SU-DHL-6 (cell line): Measurements from ENCODE around the gene ADAM19.

Experiments used
- H2AFZ ChIP-seq: fragments of 200-600 bp; sonication (generic); 2 replicates; pipeline ENCODE4 v1.6.1; 2014; ENCODE audit warnings: low read depth, mild to moderate bottlenecking, moderate library complexity, mixed read lengths, antibody characterized with exemption, low read length; ENCODE audit not compliant: severe bottlenecking
- H3F3A ChIP-seq: fragments of 200-600 bp; shearing (Covaris generic); 2 replicates; pipeline ENCODE4 v1.6.0; 2016; ENCODE audit warnings: antibody characterized with exemption, mild to moderate bottlenecking; ENCODE audit not compliant: insufficient read depth
- H3K27ac ChIP-seq: fragments of 200-600 bp; sonication (generic); 2 replicates; pipeline ENCODE4 v1.5.1; 2016; ENCODE audit warnings: low read depth, mild to moderate bottlenecking, low read length, moderate library complexity, mixed read lengths
- H3K27me3 ChIP-seq: fragments of 200-600 bp; sonication (generic), shearing (Covaris generic); 2 replicates; pipeline ENCODE4 v1.6.0; 2014; ENCODE audit warnings: mild to moderate bottlenecking, low read length
- H3K36me3 ChIP-seq: fragments of 200-600 bp; sonication (generic); 2 replicates; pipeline ENCODE4 v1.6.1; 2014; ENCODE audit warnings: mild to moderate bottlenecking, low read length, mixed read lengths
- H3K4me2 ChIP-seq: fragments of 300-600, 200-600 bp; shearing (Covaris generic), sonication (generic); 2 replicates; pipeline ENCODE4 v1.6.0; 2014; ENCODE audit warnings: low read length, low read depth, mild to moderate bottlenecking; ENCODE audit not compliant: poor library complexity, severe bottlenecking
- H3K4me3 ChIP-seq: fragments of 200-600 bp; sonication (generic); 2 replicates; pipeline ENCODE4 v1.5.1; 2014; ENCODE audit warnings: antibody characterized with exemption, low read length, mild to moderate bottlenecking, mixed read lengths; ENCODE audit not compliant: insufficient read depth, poor library complexity, severe bottlenecking
- H3K79me2 ChIP-seq: fragments of 200-600 bp; sonication (generic); 2 replicates; pipeline ENCODE4 v1.6.1; 2014; ENCODE audit warnings: mild to moderate bottlenecking, low read length, moderate library complexity; ENCODE audit not compliant: insufficient read depth
- H3K9ac ChIP-seq: fragments of 200-600 bp; sonication (generic); 2 replicates; pipeline ENCODE4 v1.7.0; 2014; ENCODE audit warnings: mild to moderate bottlenecking, low read length
- H3K9me2 ChIP-seq: fragments of 200-600 bp; sonication (generic); replicated peaks from 2 replicates; pipeline ENCODE4 v1.6.1; 2014; ENCODE audit warnings: low read length; ENCODE audit not compliant: insufficient read depth
- H3K9me3 ChIP-seq: fragments of 200-600 bp; sonication (generic); 2 replicates; pipeline ENCODE4 v1.6.1; 2014; ENCODE audit warnings: low read length, mixed read lengths; ENCODE audit not compliant: insufficient read depth
- H4K20me1 ChIP-seq: fragments of 200-600 bp; sonication (generic); 2 replicates; pipeline ENCODE4 v1.6.1; 2014; ENCODE audit warnings: low read depth, mild to moderate bottlenecking, antibody characterized with exemption, low read length, moderate library complexity, mixed read lengths
- CTCF ChIP-seq: fragments of 200-600 bp; sonication (generic); IDR thresholded peaks from one replicate; pipeline ENCODE4 v1.5.1; 2017; ENCODE audit warnings: antibody characterized with exemption, mild to moderate bottlenecking, low read length, moderate library complexity; ENCODE audit not compliant: insufficient read depth, poor library complexity, severe bottlenecking
- EZH2phosphoT487 ChIP-seq: fragments of 200-600 bp; sonication (generic), shearing (Covaris generic); conservative IDR thresholded peaks from 2 replicates; pipeline ENCODE4 v1.6.1; 2018; ENCODE audit warnings: mild to moderate bottlenecking, antibody characterized with exemption, low read length, moderate library complexity, mixed read lengths

The ADAM19 gene

GRCh38 chr5:157447201-157447637 lies 128.4 kb downstream of the ADAM19 start:
- Histone ChIP-seq H3K4me3 (no peak overlapping the region), H3K27ac (no peak overlapping the region), H2AFZ (no peak overlapping the region), H3K27me3 (no peaks in the 10 kb centered on the region), H3K79me2 (no peaks in the 10 kb centered on the region), H3K36me3 (no peaks in the 10 kb centered on the region), H3F3A (no peaks in the 10 kb centered on the region), H3K4me2 (no peak overlapping the region), H3K9ac (no peak overlapping the region), H4K20me1 (no peaks in the 10 kb centered on the region), H3K9me3 (no peaks in the 10 kb centered on the region), H3K9me2 (no peaks in the 10 kb centered on the region)
- no peak for TF ChIP-seq CTCF
- no peak for TF ChIP-seq EZH2phosphoT487

GRCh38 chr5:157446412-157446935 lies 129.1 kb downstream of the ADAM19 start:
- H3F3A ChIP-seq = no peaks in the 10 kb centered on the region

GRCh38 chr5:157445745-157446411 lies 129.7 kb downstream of the ADAM19 start:
- TF ChIP-seq EZH2phosphoT487 = no peak
- TF ChIP-seq CTCF = no peak
- no peak overlapping the region for H3K4me3 ChIP-seq

More at GRCh38 chr5:157446412-157446935, 129.1 kb downstream of the ADAM19 start:
- H4K20me1 ChIP-seq = no peaks in the 10 kb centered on the region
- no peaks in the 10 kb centered on the region for H3K27me3 ChIP-seq
- H3K9me3 ChIP-seq = no peaks in the 10 kb centered on the region
- no peaks in the 10 kb centered on the region for H3K36me3 ChIP-seq
- H3K9ac ChIP-seq = no peak overlapping the region
- no peak overlapping the region for H3K4me3 ChIP-seq
- H2AFZ ChIP-seq = no peak overlapping the region
- H3K79me2 ChIP-seq = no peaks in the 10 kb centered on the region
- H3K4me2 ChIP-seq = no peak overlapping the region
- H3K9me2 ChIP-seq = no peaks in the 10 kb centered on the region
- TF ChIP-seq CTCF (no peak), EZH2phosphoT487 (no peak)
- H3K27ac ChIP-seq = no peak overlapping the region

More at GRCh38 chr5:157445745-157446411, 129.7 kb downstream of the ADAM19 start:
- Histone ChIP-seq H4K20me1 (no peaks in the 10 kb centered on the region), H3K9ac (no peak overlapping the region), H3K4me2 (no peak overlapping the region), H2AFZ (no peak overlapping the region), H3K9me3 (no peaks in the 10 kb centered on the region), H3K79me2 (no peaks in the 10 kb centered on the region), H3K27ac (no peak overlapping the region), H3F3A (no peaks in the 10 kb centered on the region), H3K36me3 (no peaks in the 10 kb centered on the region), H3K27me3 (no peaks in the 10 kb centered on the region), H3K9me2 (no peaks in the 10 kb centered on the region)
